HG03280 (cell line): Measurements from ENCODE around the gene PSMD10.

Experiments
- ATAC-seq: cut with Tn5 transposase; IDR thresholded peaks from one replicate; pipeline ENCODE4 v1.9.1; 2021; ENCODE audit warnings: mild to moderate bottlenecking, moderate library complexity; ENCODE audit not compliant: unreplicated experiment

Gene PSMD10, protein sequence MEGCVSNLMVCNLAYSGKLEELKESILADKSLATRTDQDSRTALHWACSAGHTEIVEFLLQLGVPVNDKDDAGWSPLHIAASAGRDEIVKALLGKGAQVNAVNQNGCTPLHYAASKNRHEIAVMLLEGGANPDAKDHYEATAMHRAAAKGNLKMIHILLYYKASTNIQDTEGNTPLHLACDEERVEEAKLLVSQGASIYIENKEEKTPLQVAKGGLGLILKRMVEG

DNA sequence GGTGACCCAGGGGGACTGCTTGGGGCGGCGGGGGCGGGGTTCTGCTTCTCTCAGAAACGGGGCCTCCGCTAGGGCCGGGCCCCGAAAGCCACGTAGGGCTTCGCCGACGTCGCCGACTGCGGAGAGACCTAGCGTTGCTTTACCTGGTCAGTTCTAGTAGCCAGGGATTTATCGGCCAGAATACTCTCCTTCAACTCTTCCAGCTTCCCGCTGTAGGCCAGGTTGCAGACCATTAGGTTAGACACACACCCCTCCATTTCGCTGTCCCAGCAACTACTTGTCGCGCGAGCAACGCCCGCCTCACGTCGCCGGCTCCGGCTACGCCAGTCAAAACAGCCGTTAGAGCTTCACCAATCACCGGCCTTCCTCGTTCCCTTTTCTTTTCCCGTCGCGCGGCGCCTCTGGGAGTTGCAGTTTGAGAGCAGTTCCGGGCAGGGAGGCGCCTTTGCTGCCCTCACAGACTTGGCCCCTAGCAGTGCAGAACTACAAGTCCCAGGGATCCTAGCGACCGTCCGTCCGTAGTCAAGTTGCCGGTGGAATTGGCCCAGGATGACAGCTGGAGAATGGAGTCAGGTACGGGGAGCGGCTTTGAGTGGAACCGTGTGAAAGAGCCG lies at the start of gene PSMD10, which contains the start of gene ATG4A:
Gene PSMD10 (minus strand): TSS at position 279 of the 614 bp plus-strand sequence. CDS start 22 bp downstream, at position 257.
Gene ATG4A (plus strand): TSS at position 515 of the 614 bp plus-strand sequence. CDS start 49 bp downstream, at position 564.
- peak; percentile 96 for ATAC-seq

DNA sequence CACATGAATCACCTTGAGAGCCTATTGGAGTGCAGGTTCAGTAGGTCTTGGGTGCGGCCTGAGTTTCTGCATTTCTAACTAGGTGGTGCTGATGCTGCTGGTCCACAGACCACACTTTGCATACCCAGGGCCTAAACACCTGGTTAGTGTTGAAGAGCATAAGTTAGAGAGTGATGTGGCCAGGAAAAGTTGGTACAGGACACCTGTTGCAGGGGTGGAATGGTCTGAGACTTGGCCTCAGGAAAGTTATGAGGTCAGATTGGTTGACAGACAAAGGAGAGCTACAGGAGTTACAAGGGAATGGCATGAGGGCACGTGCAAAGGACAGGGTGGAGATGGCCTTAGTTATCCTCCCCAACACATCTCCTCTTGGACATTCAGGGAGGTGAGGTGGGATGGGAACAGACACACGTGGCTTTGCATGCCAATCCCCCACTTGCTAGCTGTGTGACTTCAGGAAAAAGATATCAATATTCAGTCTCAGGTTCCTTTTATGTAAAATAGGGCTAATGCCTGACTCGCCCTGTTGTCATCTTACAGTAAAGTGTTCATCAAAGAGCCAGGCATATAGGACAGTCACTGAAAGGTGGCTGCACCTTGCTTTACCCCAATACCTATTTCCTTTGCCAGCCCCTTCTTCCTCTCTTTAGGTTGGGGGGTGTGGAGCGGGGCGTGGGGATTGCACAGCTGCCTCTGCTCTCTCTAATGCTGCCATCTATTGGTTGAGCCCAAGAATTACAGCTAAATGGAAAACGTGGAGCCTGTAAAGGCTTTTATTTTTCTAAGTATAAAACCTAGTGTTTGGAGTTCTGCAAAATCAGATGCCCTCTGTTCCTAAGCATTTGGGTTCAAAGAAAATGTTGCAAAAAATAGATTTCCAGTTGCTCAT lies 47.7 kb upstream of the PSMD10 start:
- ATAC-seq, result no peak

DNA sequence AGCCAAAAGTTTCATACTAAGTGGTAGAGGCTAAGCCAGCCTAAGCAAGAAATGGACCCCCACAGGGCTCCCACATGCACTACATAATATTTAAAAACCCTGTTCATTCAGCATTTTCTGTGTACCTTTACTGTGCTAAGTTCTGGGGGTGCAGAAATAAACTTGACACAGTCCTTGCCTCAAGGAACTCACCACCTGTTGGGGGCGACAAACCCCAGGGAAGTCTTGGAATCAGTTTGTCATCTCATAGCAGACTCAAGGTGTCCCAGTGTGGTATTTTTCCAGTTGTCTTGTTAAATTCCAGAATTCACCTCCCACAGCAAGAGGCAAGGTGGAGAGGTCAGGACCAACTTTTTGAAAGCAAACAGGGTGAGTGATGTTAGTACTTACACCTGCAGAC lies 43.4 kb upstream of the PSMD10 start:
- ATAC-seq, result no peak

DNA sequence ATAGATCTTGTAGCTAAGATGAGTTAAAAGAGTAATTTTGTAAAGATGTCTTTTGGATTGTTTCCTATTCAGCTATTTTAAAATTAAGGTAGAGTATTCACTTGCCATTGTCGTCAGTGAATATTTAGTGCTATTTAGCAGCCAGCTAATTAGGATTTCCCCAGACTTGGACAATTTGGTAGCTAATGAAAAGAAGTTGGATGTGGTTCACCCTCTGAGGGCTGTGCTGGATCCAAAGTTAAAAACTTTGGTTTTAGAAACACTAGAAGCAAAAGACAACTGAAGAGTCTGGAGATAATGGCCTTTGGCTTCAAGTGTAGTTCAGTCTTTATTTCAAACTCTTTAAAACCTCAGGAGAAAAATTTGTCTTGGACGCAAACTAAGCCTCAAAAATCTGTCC lies 41.5 kb upstream of the PSMD10 start:
- ATAC-seq, result no peak

DNA sequence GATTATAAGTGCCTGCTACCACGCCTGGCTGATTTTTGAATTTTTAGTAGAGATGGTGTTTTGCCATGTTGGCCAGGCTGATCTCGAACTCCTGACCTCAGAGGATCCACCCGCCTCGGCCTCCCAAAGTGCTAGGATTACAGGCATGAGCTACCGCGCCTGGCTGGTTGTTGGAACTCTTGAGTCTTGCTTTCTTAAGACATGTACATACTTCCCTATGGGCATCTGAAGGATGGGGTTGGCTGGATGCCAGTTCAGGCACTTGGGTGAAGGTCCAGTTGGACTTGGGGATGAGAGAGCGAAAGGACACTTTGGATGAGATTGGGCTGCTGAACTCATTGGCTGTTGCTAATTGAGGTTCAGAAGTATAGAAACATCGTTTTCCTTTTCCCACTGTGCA lies 40.7 kb upstream of the PSMD10 start:
- ATAC-seq, result no peak

DNA sequence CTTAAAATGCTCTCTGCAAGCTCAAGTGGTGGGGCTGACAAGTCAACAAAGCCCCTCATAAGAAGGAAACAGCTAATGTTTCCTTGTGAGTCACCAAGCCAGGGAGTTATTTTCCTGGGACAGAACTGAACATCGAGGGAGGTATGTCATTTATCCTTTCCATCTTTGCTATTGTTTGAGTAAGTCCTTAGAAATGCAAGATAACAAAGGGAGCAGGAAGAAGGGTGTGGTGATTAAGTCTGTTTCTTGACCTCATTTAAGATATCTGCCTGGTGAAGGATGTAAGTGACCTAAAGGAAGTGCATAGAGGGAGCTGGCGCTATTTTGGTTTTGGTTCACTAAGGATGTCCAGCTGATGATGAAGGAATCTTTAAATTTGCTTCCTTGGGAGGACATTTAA lies 40.1 kb upstream of the PSMD10 start:
- ATAC-seq, result no peak

DNA sequence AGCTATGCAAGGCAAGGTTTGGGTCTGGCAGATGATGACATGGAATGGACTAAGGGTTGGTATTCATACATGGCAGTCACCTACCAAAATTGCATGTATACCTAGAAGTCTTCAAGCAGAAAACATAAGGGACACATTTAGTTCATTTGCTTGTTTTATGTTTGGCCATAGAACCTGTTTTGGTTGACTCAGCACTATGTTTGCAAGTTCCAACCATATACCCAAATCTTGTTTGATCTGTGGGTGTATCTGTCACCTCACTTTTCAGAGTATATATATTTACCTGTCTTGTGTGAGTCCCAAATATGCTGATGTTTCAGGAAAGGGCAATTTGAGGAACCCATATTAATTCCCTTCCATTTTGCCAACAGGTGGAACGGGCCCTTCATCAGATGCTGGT lies 39.5 kb upstream of the PSMD10 start:
- no peak for ATAC-seq

DNA sequence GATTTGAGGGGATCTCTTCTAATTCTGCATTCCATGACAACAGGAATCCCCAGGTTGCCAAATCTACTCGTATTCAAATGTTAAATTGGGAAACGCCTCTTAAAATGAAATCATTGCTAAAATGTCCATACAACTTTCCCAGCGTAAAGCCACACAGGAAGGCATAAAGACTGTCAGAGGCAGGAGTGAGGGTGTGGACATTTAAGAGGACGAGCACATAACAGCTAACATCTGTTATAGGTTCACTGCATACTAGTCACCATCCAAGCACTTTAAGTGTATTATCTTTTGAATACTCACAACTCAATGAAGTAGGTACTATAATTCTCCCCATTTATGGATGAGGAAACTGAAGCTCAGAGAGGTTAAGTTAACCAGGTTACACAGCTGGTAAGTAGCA lies 35.8 kb upstream of the PSMD10 start:
- no peak for ATAC-seq

DNA sequence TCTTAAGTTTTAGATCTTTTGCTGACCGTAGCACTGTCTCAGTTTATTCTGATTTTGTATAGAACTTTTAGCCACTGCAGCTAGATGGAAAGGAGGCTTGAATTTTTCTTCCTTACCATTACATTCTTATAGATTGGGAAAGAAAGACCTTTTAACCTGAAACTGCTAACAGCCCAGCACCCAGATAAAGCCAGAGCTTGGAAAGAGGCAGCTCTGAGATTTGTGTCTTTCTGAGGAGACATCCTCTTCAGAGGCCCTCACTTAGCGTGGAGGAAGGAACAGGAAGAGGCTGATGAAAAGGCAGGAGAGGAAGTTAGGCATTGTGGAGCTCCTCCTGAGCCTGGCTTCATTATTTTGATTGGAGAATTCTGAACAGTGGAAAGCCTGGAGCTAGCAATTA lies 35.3 kb upstream of the PSMD10 start:
- no peak for ATAC-seq

DNA sequence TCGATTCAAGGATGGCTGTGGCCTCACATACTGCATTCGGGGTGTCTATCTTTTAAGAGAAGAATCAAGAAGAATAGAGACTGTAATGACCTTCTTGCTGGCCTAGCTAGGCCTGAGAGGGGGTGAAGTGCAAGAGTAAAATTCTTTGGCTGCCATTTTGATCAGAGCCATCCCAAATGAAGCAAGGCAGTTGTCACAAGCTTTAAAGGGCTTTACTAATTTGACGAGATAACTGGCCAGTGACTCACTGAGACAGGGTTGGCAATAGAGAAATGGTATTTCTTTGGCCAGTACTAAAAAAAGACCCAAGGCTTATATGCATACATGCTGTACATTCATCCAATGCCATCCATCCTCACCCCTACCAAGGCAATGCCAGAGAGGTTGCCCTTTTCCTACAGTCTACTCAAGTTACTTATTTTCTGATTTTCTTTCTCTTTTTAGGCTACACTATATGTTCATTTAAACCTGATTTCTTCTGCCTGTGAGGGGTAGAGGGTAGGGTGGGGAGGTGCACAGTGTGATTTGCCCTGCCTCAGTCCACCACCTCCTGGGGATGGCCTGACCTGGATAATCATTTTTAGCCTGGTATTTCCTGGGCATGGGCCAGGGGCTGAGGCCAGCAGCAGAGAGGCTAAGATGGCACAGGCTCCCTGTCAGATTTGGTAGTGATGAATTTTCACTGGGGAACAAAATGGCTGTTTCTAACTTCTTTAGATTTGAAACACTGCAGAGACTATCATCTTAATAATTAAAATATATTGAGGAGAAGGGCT lies 32.4 kb upstream of the PSMD10 start:
- no peak for ATAC-seq

DNA sequence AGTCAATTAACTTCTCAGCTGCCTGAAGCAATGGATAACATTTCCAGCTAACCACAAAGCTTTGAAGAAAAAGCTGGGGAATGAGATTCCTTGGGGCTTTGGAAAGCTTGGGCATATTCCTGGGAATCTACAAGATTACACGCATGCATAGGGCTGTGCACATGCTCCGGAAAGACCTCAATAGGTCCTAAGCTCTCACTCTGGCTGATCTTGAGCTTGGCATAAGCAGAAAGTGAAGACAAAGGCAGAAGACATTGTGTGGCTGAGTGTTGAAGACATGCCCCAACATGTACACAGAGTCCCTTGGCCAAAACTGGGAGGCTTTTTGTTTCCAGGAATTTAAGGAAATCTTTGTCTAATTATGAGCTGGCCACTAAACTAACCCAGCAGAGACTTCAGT lies 31.4 kb upstream of the PSMD10 start:
- no peak for ATAC-seq

DNA sequence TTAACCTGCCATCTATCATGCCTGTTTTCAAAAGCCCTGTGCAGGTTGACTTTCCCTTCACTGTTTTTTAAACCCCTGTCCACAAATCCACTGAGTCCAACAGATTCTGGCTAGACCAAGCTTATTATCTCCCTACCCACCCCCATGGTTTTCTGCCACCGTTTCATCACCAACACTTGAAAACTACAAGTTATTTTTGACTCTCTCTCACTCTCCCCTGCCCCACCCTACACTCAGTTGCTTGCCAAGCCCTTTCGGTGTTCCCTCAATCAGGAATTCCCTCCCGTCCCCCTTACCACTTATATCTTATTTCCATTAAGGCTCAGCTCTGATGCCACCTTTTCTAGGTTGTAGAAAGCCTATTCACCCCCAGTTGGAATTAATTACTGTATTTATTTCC lies 29.9 kb upstream of the PSMD10 start:
- ATAC-seq, result no peak

DNA sequence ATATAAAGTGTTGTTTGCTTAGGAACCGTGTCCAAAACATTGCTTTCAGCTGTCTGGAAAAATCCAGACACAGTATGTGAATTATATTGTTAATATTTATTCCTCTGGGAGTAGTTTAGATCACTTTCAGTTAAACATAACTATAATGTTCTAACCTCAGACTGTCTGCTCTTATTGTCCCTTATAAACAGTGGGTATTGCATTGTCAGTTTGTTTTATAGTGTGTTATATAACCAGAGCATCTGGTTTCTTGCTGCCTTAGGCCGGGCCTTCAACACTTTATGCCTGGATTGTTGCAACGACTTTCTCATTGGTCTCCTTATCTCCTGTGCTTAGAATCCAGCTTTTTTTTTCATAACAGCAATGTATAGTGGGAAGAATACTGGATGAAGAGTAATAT lies 26.6 kb upstream of the PSMD10 start:
- no peak for ATAC-seq

DNA sequence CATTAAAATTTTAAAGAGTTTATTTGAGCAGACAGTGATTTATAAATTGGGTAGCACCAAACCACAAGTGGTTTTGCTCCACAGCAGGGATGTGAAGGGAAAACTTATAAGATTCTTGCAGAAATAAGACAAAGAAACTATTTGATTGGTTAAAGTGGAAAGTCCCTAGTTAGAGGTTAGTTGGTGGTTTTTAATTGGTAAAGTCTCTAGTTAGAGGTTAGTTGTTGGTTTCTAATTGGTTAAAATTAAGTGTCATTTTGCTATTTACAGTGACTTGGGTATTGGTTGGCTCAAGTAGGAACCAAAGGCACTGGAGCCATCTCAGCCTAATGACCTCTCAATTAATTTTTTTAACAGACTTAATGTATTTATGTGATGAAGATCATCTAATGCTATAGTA lies 23.2 kb upstream of the PSMD10 start:
- ATAC-seq, result no peak

DNA sequence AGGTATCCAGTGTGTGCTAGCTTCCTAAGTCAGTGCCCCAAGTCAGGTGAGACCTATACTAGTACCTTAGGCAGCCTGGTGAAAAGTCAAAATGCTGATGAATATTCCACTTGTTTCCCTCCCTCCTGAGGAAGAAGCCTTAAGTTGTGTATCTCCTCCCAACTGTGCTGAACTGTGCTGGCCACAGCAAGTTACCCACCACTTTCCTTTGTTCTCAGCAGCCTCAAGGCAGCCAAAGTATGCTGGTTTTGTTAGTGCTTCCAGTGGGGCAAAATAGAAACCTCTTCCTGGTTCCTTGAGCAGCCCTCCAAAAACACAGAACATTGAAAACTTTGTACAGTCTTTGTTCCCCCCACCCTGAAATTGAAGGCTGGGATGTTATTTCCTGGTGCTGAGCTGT lies 14.1 kb upstream of the PSMD10 start:
- ATAC-seq, result no peak

DNA sequence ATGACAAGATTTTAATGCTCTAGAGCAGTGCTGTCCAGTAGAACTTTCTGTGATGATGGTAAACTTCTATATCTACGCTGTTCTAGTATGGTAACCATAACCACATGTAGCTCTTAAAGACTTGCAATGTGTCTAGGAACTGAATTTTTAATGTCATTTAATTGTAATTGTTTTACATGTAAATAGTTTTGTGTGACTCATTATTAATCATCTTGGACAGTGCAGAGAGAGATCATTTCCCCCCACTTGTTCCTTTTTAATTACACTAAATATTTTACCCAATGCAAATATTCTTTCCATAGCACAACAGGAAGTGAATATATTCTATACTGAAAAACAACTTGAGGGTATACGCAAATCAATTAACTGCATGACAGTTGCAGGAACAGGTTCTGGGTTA lies 6.0 kb upstream of the PSMD10 start:
- ATAC-seq, result no peak

DNA sequence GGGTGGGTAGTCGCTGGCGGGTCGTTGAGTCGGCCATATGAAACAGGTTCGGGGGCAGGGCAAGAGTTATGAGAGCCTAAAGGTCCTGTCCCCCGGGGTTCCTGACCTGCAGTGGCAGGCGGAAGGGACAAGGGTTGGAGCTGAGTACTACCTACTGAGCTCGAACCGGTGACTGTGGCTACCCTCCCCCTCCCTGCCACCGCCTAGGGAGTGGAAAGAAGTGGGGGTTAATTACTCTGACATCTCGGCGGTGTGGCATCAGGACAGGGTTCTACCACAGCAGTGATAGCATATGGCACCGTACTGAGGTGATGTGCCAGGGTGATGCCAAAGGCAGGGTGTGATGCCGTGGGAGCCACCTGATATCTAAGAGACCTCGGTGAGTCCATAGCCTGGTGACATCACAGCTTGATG lies 543 bp upstream of the PSMD10 start:
- ATAC-seq, result peak; percentile 33

DNA sequence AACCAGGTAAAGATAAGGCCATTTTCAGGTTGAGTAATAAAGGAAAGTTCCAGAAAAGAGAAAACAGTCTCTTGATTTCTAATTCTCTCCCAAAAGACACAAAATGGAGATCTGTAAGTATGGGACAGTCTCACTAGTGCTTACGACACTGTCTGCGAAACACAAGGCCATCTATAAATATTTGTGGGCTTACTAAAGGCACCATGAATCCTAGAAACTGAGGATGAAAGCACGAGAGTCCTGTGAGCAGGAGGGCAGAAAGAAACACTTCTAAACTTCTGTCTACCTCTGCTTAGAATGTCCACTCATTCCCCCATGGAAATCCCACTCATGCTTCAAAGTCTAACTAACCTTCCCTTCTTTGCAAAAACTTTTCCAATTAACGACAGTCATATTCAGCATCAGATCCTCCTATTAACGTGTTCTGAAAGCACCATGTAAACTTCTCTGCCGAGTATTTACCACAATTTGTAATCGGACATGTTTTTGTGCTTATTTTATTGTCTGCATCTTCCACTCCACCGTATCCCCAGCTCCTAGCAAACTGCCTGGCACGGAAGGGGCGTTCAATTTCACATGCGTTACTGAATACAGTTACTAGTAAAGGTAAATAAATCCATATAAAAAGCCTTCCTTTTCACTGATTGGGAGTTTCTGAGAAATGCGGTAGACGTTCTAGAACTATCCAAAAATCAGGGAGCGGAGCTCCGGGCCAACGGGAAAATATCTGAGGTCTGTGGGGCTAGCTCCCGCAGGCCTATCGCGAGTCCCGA lies 665 bp downstream of the PSMD10 start:
- ATAC-seq, result peak; percentile 5

DNA sequence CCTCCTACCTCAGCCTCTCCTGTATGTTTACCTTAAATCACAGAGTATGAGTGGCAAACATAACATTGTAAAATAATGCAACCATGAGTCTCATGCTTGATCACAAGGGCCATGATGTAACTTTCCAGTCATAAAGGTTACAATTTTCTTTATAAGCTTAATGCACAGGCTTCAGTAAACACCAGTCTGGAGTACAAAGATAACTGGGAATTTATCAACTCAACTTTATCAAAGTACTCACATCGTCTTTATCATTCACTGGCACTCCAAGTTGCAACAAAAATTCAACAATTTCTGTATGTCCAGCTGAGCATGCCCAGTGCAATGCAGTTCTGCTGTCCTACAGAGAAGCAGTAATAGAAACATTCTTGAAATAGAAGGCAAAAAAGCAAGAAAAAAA lies 2.8 kb downstream of the PSMD10 start:
- ATAC-seq, result no peak

DNA sequence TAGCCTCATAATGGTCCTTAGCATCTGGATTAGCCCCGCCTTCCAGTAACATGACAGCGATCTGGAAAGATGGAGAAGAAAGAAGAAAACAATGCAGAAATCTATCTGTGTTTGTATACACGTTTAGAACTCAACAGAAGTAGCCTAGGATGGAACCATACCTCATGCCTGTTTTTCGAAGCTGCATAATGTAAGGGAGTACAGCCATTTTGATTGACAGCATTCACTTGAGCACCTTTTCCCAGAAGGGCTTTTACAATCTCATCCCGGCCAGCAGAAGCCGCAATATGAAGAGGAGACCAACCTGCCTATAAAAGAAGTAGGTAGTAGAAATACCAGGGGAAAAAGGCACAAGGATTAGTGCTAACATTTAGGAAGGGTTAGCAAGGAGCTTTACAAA lies 3.5 kb downstream of the PSMD10 start:
- no peak for ATAC-seq
